HAP-1 (cell line): Measurements from ENCODE around the gene NEK6.

ENCODE experiments used
- DNase-seq, 2 experiments: peaks; one replicate each; pipeline ENCODE4 v3.0.0-alpha.2; 2016 to 2020; ENCODE audit warnings: low spot score in 2 of 2
- H3K27me3 ChIP-seq: fragments of 250-450 bp; sonication (Bioruptor Pico); 2 replicates; pipeline ENCODE4 v1.5.1; 2020; ENCODE audit warnings: low read depth, mild to moderate bottlenecking, moderate library complexity
- H3K36me3 ChIP-seq: fragments of 250-450 bp; sonication (Bioruptor Pico); replicated peaks from 2 replicates; pipeline ENCODE4 v1.5.1; 2020; ENCODE audit warnings: mild to moderate bottlenecking
- H3K4me1 ChIP-seq: fragments of 250-450 bp; sonication (Bioruptor Pico); 2 replicates; pipeline ENCODE4 v1.5.1; 2020; ENCODE audit warnings: mild to moderate bottlenecking
- H3K4me3 ChIP-seq: fragments of 250-450 bp; sonication (Bioruptor Pico); 2 replicates; pipeline ENCODE4 v1.5.1; 2020; ENCODE audit warnings: mild to moderate bottlenecking, moderate library complexity
- H3K9me3 ChIP-seq: fragments of 250-450 bp; sonication (Bioruptor Pico); 2 replicates; pipeline ENCODE4 v1.5.1; 2020; ENCODE audit warnings: mild to moderate bottlenecking, moderate library complexity
- in situ Hi-C: fragments of 300-500 bp; cut with MboI; formaldehyde crosslinking; loops from 3 replicates; pipeline ENCODE4 v1.14.3; 2020; ENCODE audit warnings: low sequenced_read_pairs, inconsistent platforms, mixed read lengths

The NEK6 gene

DNA sequence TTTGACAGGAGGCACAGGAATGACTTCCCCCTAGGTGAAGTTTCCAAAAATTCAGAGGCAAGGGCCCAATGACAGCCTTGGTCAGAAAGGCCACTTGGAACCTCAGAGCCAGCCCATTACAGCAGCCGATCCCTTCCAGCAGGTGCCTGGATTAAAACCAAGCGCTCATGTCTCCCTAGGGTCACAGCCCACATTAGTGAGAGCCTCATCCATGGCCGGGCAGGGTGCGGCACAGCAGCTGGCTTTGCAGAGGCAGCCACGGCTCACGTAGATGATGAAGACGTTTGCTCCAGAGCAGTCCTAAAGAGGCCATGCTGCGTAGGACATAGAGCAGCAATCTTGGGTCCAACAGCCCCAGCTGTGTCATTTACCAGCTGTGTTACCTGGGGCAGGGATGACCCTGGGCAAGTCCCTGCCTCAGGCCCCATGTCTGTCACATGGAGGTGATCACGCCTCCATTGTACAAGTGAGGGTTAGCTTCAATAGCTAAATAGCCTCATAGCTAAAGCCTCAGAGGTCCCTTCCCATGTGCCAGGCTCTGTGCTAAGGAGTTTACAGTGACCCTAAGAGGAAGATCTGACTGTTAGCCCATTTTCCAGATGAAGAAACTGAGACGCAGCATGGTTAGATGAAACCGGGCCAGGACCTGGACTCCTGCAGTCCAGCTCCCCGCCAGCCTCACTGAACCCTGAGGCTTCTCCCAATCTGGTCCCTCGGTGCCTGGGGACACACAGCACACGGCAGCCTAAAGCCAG, 39.2 kb downstream of the NEK6 start:
- H3K9me3 ChIP-seq: no peaks in the 10 kb centered on the region
- no peaks in the 10 kb centered on the region for H3K27me3 ChIP-seq
- H3K4me1 ChIP-seq: no peaks in the 10 kb centered on the region
- no peak for DNase-seq
- no peaks in the 10 kb centered on the region for H3K36me3 ChIP-seq
- in situ Hi-C loops: no loop called here
- H3K4me3 ChIP-seq: no peak overlapping the region

DNA sequence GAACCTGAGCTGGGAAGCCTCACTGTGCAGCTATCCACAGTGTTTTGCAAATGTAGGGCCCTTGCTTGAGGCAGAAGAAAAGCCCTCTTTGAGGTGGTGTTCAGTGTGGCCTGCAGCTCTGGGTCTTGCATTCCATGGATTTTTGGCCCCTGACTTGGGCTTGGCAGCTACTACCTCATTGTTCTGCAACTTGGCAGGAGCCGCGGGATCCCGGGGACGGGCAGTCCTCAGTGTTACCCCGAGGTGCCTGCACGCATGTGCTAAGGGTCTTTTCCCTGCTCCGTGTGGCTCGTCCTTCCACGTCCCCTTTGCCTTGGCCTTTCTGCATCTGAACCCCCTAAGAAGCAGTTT, 39.8 kb downstream of the NEK6 start:
- Histone ChIP-seq H3K27me3 (no peaks in the 10 kb centered on the region), H3K4me1 (no peaks in the 10 kb centered on the region), H3K36me3 (no peaks in the 10 kb centered on the region), H3K9me3 (no peaks in the 10 kb centered on the region), H3K4me3 (no peak overlapping the region)
- in situ Hi-C loops: no loop called here
- peak in 1 of 2 experiments; percentile 16 for DNase-seq

GRCh38 chr9:124297915-124298645, 40.3 kb downstream of the NEK6 start:
- Histone ChIP-seq H3K4me3 (no peak overlapping the region), H3K27me3 (no peaks in the 10 kb centered on the region), H3K4me1 (no peaks in the 10 kb centered on the region), H3K36me3 (no peaks in the 10 kb centered on the region; the same call in 1 of the 2 replicates), H3K9me3 (no peaks in the 10 kb centered on the region)
- in situ Hi-C loops: no loop called here
- DNase-seq: no peak

DNA sequence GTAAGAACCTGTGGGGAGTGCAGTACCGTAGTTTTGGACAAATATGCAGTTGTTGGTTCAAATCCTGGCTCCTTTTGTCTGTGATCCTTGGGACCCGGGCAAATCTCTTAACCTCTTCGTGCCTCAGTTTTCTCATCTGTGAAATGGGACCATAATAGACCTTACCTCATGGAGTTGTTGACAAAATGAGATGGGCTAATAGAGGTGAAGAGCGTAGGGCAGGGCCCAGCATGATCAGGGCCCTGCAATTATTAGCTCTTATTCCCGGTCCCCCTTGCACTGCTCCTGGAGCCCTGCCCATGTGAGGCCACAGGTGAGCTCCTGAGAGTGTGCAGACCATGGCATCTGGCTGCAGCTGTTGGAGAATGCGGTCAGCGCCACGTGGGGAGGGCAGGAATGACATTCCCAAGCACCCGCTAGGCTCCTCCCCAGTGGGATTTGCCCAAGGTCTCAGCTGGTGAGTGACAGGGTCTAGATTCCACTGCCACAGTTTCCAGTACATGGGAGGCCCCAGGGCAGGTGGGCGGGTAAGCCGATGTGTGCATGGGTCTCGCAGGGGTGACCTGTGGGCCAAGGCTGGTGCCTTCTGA, 41.0 kb downstream of the NEK6 start:
- in situ Hi-C loops: no loop called here

DNA sequence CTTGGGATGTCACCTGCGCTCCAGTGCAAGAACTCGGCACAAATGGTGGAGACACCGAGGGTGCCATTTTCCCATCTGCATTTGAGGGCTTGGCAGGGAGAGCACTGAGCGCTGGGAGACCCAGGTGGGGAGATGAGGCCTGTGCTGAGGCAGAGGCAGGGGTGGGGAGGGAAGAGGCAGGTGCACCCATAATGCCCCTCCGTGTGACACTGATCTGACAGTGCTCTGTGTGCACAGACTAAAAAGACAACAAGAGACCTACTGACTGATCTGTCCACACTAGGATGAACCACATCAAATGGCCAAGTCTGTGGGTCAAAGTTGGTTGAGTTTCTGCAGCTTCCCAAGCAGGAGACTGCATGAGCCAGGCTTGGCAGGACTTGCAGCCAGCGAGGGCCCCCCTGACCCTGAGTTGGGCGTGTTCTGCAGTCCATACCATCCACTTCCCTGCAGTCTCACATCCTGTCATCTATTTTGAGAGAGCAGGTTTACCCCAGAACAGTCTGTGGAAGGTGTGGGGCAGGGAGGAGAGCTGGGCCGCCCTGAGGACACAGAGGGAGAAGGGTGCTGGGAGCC, 41.9 kb downstream of the NEK6 start:
- Histone ChIP-seq H3K36me3 (peaks cover 11% of the 10 kb centered on the region; the same call in 1 of the 2 replicates), H3K9me3 (no peaks in the 10 kb centered on the region), H3K4me1 (no peaks in the 10 kb centered on the region), H3K27me3 (no peaks in the 10 kb centered on the region), H3K4me3 (no peak overlapping the region)
- no peak for DNase-seq
- in situ Hi-C loops: loop anchor here (25.0 kb wide), 1 partner anchor 762 kb away; no protein-coding TSS in a partner anchor

More for the DNA sequence above, 41.0 kb downstream of the NEK6 start:
- no peaks in the 10 kb centered on the region for H3K9me3 ChIP-seq
- no peaks in the 10 kb centered on the region for H3K27me3 ChIP-seq
- no peak overlapping the region for H3K4me3 ChIP-seq
- no peak for DNase-seq
- H3K36me3 ChIP-seq: peaks cover 6% of the 10 kb centered on the region; the same call in 1 of the 2 replicates
- no peaks in the 10 kb centered on the region for H3K4me1 ChIP-seq

DNA sequence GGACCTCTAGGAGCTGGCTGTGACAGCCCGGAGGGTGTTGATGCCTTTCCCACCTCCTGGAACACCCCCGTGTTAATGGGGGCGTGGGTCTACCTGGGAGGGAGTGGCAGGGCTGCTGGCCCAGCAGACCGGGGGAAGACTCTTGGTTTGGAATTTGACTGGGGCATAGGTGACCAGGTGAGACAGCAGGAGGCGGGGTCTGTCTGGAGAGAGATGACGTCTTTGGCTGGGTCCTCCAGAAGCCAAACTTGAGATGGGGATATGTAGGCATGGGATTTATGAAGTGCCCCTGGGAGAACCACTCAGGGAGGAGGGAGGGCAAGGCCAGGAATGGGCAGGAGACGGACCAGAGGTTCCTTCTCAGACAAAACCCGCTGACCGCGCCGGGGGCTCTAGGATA, 42.6 kb downstream of the NEK6 start:
- Histone ChIP-seq H3K4me3 (no peak overlapping the region), H3K4me1 (no peaks in the 10 kb centered on the region), H3K27me3 (no peaks in the 10 kb centered on the region), H3K9me3 (no peaks in the 10 kb centered on the region), H3K36me3 (peaks cover 11% of the 10 kb centered on the region; the same call in 1 of the 2 replicates)
- in situ Hi-C loops: loop anchor here (25.0 kb wide), 1 partner anchor 763 kb away; no protein-coding TSS in a partner anchor
- no peak for DNase-seq

GRCh38 chr9:124302921-124303320, 45.2 kb downstream of the NEK6 start:
- no peaks in the 10 kb centered on the region for H3K4me1 ChIP-seq
- no peaks in the 10 kb centered on the region for H3K27me3 ChIP-seq
- no peak for DNase-seq
- H3K4me3 ChIP-seq: no peak overlapping the region
- no peaks in the 10 kb centered on the region for H3K9me3 ChIP-seq
- in situ Hi-C loops: loop anchor here (25.0 kb wide), 1 partner anchor 766 kb away; no protein-coding TSS in a partner anchor
- peaks cover 11% of the 10 kb centered on the region; the same call in 1 of the 2 replicates for H3K36me3 ChIP-seq

DNA sequence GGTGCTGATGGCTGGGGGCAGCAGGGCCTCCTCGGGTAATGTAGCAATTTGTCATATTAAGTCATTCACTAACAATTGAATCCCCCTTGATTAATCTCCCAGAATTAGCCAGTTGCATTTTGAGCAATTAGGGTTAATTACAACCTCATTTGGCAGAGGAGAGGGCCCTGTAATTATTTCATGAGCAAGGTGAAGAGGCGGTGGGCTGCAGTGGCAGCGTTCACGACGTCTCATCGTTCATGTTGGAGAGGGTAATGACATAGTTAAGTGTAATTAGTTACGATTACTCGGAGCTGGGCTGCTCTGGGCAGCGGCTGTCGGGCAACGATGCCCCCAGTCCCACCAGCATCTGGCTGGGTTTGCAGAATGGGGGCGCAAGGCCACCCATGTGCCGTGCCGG, 46.0 kb downstream of the NEK6 start:
- Histone ChIP-seq H3K36me3 (peaks cover 14% of the 10 kb centered on the region), H3K4me1 (no peaks in the 10 kb centered on the region), H3K4me3 (no peak overlapping the region), H3K27me3 (no peaks in the 10 kb centered on the region), H3K9me3 (no peaks in the 10 kb centered on the region)
- no peak for DNase-seq
- in situ Hi-C loops: loop anchor here (25.0 kb wide), 1 partner anchor 766 kb away; no protein-coding TSS in a partner anchor

- Histone ChIP-seq H3K4me1 (no peaks in the 10 kb centered on the region), H3K36me3 (peaks cover 14% of the 10 kb centered on the region)
Measured at GRCh38 chr9:124304285-124304684, 46.5 kb downstream of the NEK6 start.

GRCh38 chr9:124306098-124306735, 48.5 kb downstream of the NEK6 start:
- in situ Hi-C loops: loop anchor here (25.0 kb wide), 1 partner anchor 769 kb away; no protein-coding TSS in a partner anchor
- DNase-seq: no peak
- no peak overlapping the region for H3K4me3 ChIP-seq
- H3K9me3 ChIP-seq: no peaks in the 10 kb centered on the region
- H3K27me3 ChIP-seq: no peaks in the 10 kb centered on the region
- H3K4me1 ChIP-seq: no peaks in the 10 kb centered on the region
- peaks cover 14% of the 10 kb centered on the region for H3K36me3 ChIP-seq

More at GRCh38 chr9:124304285-124304684, 46.5 kb downstream of the NEK6 start:
- Histone ChIP-seq H3K27me3 (no peaks in the 10 kb centered on the region), H3K9me3 (no peaks in the 10 kb centered on the region), H3K4me3 (no peak overlapping the region)
- in situ Hi-C loops: loop anchor here (25.0 kb wide), 1 partner anchor 767 kb away; no protein-coding TSS in a partner anchor
- DNase-seq: no peak

GRCh38 chr9:124307379-124308030, 49.8 kb downstream of the NEK6 start:
- Histone ChIP-seq H3K9me3 (no peaks in the 10 kb centered on the region), H3K4me3 (no peak overlapping the region), H3K4me1 (no peaks in the 10 kb centered on the region), H3K27me3 (no peaks in the 10 kb centered on the region), H3K36me3 (peaks cover 14% of the 10 kb centered on the region)
- no peak for DNase-seq
- in situ Hi-C loops: loop anchor here (25.0 kb wide), 1 partner anchor 770 kb away; no protein-coding TSS in a partner anchor

DNA sequence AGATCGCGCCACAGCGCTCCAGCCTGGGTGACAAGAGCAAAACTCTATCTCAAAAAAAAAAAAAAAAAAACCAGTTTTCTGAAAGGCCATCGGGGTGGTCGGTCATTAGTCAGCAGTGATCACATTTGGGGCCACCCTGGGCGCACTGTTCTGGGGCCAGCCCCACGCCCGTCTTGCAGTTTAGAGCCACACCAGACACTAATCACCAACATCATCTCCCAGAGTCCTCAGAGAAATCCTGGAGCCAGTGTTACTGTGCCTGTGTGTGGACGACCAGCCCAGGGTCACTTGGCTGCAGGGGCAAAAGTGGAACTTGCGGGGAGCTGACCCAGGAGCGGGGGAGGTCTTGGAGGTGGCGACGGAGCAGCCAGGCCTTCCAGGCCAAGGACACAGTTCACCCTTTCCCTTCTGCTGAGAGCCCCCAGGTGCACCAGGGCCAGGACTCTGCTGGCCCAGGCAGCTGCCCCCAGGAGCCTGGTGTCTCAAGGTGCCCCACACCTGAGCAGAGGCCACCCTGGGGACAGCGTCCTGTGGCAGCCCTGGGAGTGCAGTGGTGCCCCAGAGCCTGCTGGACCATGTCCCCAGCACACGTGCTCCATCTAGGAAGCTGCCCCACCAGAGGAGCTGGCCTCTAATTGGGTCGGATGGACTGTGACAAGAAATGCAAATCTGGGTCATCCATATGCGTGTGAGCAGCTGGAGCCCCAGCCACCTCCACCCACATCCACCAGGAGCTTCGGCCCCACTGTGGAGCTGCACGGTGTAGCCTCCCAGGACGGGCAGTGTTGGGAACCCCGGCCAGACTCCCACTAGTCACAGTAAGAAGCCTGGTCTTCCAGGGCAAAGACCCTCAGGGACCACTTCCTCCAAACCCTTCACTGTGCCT, 51.1 kb downstream of the NEK6 start:
- DNase-seq: no peak
- H3K4me1 ChIP-seq: no peaks in the 10 kb centered on the region
- no peaks in the 10 kb centered on the region for H3K9me3 ChIP-seq
- no peak overlapping the region for H3K4me3 ChIP-seq
- peaks cover 10% of the 10 kb centered on the region for H3K36me3 ChIP-seq
- no peaks in the 10 kb centered on the region for H3K27me3 ChIP-seq
- in situ Hi-C loops: loop anchor here (25.0 kb wide), 1 partner anchor 772 kb away; no protein-coding TSS in a partner anchor
